GM12878 (cell line): ENCODE data around the gene SGK2. TPM values are rescaled to one million over a fixed set of nuclear protein-coding genes. Genes with fewer than 3 reads are reported as not detected.

ENCODE experiments used
- ATAC-seq: fragments of 200-7000 bp; cut with Tn5 transposase; 3 replicates; pipeline ENCODE4 v1.9.1; 2020; ENCODE audit warnings: mild to moderate bottlenecking, moderate library complexity
- BruUV-seq: library from RNA; stranded (reverse); fragments of 400-500 nt; replicated peaks from 2 replicates; lab custom pipeline; 2021; lab: Mats Ljungman, UMichigan
- CTCF ChIA-PET: fragments of 300-600 bp; sonication (Branson Sonifier 250); formaldehyde crosslinking; extraction: SDS; loops from one replicate; lab custom pipeline; 2021; ENCODE audit warnings: inconsistent platforms; lab: Yijun Ruan, JAX
- POLR2A ChIA-PET: fragments of 350-600 bp; formaldehyde crosslinking; extraction: SDS; loops from one replicate; lab custom pipeline; 2021; ENCODE audit warnings: inconsistent platforms; lab: Charles Lee
- RAD21 ChIA-PET: fragments of 300-600 bp; sonication (Branson Sonifier 250); formaldehyde crosslinking; loops from one replicate; lab custom pipeline; 2023; ENCODE audit warnings: antibody characterized with exemption; ENCODE audit not compliant: unreplicated experiment; lab: Charles Lee
- SMC1A ChIA-PET: fragments of 300-600 bp; sonication (Branson Sonifier 250); formaldehyde crosslinking; loops from one replicate; lab custom pipeline; 2023; ENCODE audit not compliant: unreplicated experiment, uncharacterized antibody; lab: Charles Lee
- DNase-seq: peaks from one replicate; pipeline ENCODE4 v3.0.0-alpha.2; 2011; ENCODE audit warnings: low read depth, low spot score
- FAIRE-seq: peaks from 3 replicates; lab custom pipeline; 2011; peaks lifted over from hg19 to GRCh38; lab: Jason Lieb, UNC
- H2AFZ ChIP-seq: 2 replicates; pipeline ENCODE4 v1.6.0; 2011; ENCODE audit warnings: low read depth, low read length, control low read depth; ENCODE audit not compliant: control insufficient read depth
- H3K27ac ChIP-seq: 2 replicates; pipeline ENCODE4 v1.5.1; 2011; ENCODE audit warnings: control low read depth; ENCODE audit not compliant: control insufficient read depth, insufficient read depth
- H3K27me3 ChIP-seq, 2 experiments: replicated peaks in 1 of 2; 2 replicates each; pipeline versions ENCODE4 v1.6.0 to v1.6.1; 2011; ENCODE audit warnings: low read length in 1 of 2; ENCODE audit not compliant: control insufficient read depth in 2 of 2, insufficient read depth in 2 of 2
- H3K36me3 ChIP-seq, 2 experiments: 2 replicates each; pipeline ENCODE4 v1.5.1; 2011; ENCODE audit warnings: low read length in 1 of 2; ENCODE audit not compliant: control insufficient read depth in 2 of 2, insufficient read depth in 2 of 2
- H3K4me1 ChIP-seq: 2 replicates; pipeline ENCODE4 v1.6.1; 2011; ENCODE audit warnings: mild to moderate bottlenecking, low read length, moderate library complexity, mixed read lengths; ENCODE audit not compliant: control insufficient read depth, insufficient read depth
- H3K4me2 ChIP-seq: 2 replicates; pipeline ENCODE4 v1.6.0; 2011; ENCODE audit warnings: control low read depth; ENCODE audit not compliant: control insufficient read depth, insufficient read depth
- H3K4me3 ChIP-seq: fragments of 200-600 bp; sonication (generic); 2 replicates; pipeline ENCODE4 v1.5.1; 2016
- H3K79me2 ChIP-seq: 2 replicates; pipeline ENCODE4 v1.6.0; 2011; ENCODE audit warnings: low read length; ENCODE audit not compliant: control insufficient read depth, insufficient read depth
- H3K9ac ChIP-seq: 2 replicates; pipeline ENCODE4 v1.8.0; 2011; ENCODE audit warnings: low read length, control low read depth, mixed read lengths; ENCODE audit not compliant: control insufficient read depth, insufficient read depth
- H3K9me3 ChIP-seq: replicated peaks from 3 replicates; pipeline ENCODE4 v1.5.1; 2011; ENCODE audit warnings: mild to moderate bottlenecking, low read length; ENCODE audit not compliant: control insufficient read depth, insufficient read depth
- H4K20me1 ChIP-seq: 2 replicates; pipeline ENCODE4 v1.6.0; 2011; ENCODE audit not compliant: control insufficient read depth, insufficient read depth
- HCFC1 ChIP-seq: fragments of 150-350 bp; IDR thresholded peaks from 2 replicates; pipeline ENCODE4 v1.6.1; 2014; ENCODE audit warnings: low read length
- HDGF ChIP-seq: fragments of 450-650 bp; IDR thresholded peaks from 2 replicates; pipeline ENCODE4 v1.6.1; 2016; ENCODE audit warnings: antibody characterized with exemption
- MTA2 ChIP-seq: fragments of 450-650 bp; IDR thresholded peaks from 2 replicates; pipeline ENCODE4 v1.6.1; 2016; ENCODE audit warnings: low read depth, mild to moderate bottlenecking, moderate library complexity
- NKRF ChIP-seq: fragments of 450-650 bp; conservative IDR thresholded peaks from 2 replicates; pipeline ENCODE4 v1.6.1; 2017; ENCODE audit warnings: mild to moderate bottlenecking, moderate library complexity
- NRF1 ChIP-seq: conservative IDR thresholded peaks from 2 replicates; pipeline ENCODE4 v1.6.1; 2011; ENCODE audit warnings: mild to moderate bottlenecking, low read depth, low read length, improper control_type of control experiment
- PKNOX1 ChIP-seq: fragments of 450-650 bp; IDR thresholded peaks from 2 replicates; pipeline ENCODE4 v1.6.1; 2016; ENCODE audit warnings: mild to moderate bottlenecking
- RUNX3 ChIP-seq: IDR thresholded peaks from 2 replicates; pipeline ENCODE4 v1.6.1; 2012; ENCODE audit warnings: low read length, inconsistent platforms
- TCF3 ChIP-seq: IDR thresholded peaks from 2 replicates; pipeline ENCODE4 v1.6.1; 2012; ENCODE audit warnings: low read depth, mild to moderate bottlenecking, low read length, borderline replicate concordance; ENCODE audit not compliant: insufficient read depth
- ZBTB33 ChIP-seq: fragments of 450-650 bp; IDR thresholded peaks from 2 replicates; pipeline ENCODE4 v1.6.1; 2017; ENCODE audit warnings: mild to moderate bottlenecking
- ZNF592 ChIP-seq: fragments of 450-650 bp; IDR thresholded peaks from 2 replicates; pipeline ENCODE4 v1.6.1; 2017; ENCODE audit warnings: mild to moderate bottlenecking, moderate library complexity
- WGBS: methylation state at CpG from one replicate; pipeline ENCODE4 v1.1.6; 2016; ENCODE audit warnings: low lambda C conversion rate; ENCODE audit not compliant: insufficient replicate concordance, insufficient coverage; ENCODE audit errors: missing lambda C conversion rate; 5-methylcytosine and 5-hydroxymethylcytosine counted together
- in situ Hi-C: fragments of 300-500 bp; cut with MboI; formaldehyde crosslinking; loops from 9 replicates; pipeline ENCODE4 v1.14.3; 2018; ENCODE audit warnings: mixed read lengths
- intact Hi-C: fragments of 100-400 bp; cut with micrococcal nuclease; formaldehyde crosslinking; loops from one replicate; pipeline ENCODE4 v1.14.2; 2022; ENCODE audit not compliant: unreplicated experiment
- polyA plus RNA-seq, 11 experiments: library from polyadenylated mRNA; depleted of rRNA in 4 of 11; unstranded in 6 of 11; stranded (reverse) in 5 of 11; fragments of >200 nt; fragmentation: Nextera tagmentation in 4 of 11; fragmentation: Illumina TruSeq in 1 of 11; extraction: Ambion mirVana in 4 of 11; extraction: Trizol in 1 of 11; gene quantifications; 1 replicate in 1 of 11; 2 replicates in 10 of 11; pipeline versions ENCODE4 v1.2.1 to v1.2.3, GENCODE V29; 2011 to 2016; ENCODE audit warnings: inconsistent platforms in 2 of 11, missing spikeins in 2 of 11, low read depth in 1 of 11
- total RNA-seq, 4 experiments: library from RNA; depleted of rRNA in 3 of 4; stranded (reverse); fragments of >200 nt in 3 of 4; fragmentation: Illumina TruSeq in 1 of 4; extraction: Trizol in 1 of 4; gene quantifications; 2 replicates each; pipeline versions ENCODE4 v1.2.1 to v1.2.3, GENCODE V29; 2013 to 2021

SGK2 gene
- total and polyA plus RNA-seq, 10 of the 15 experiments (the other 5 are each of a cell fraction or from before 2014, with no cell fraction given): 0.04 to 0.96 (median 0.22) TPM; not detected in 3

- peak overlapping the region; percentile 84 for H3K4me3 ChIP-seq
- FAIRE-seq (peak; percentile 27), ATAC-seq (peak; percentile 34), DNase-seq (no peak)
- H3K4me1 ChIP-seq: peaks cover 5% of the 10 kb centered on the region; the same call in 1 of the 2 replicates
- CTCF ChIA-PET: interaction anchor here (1.2 kb wide), 1 partner anchor 141 kb away, joined by 3 read pairs; no protein-coding TSS in a partner anchor
- H2AFZ ChIP-seq: peak overlapping the region; percentile 99
- intact Hi-C loops (no loop called here), in situ Hi-C loops (no loop called here)
- BruUV-seq: TSS peak; percentile 95
- no peaks in the 10 kb centered on the region for H3K27me3 ChIP-seq
- H3K4me2 ChIP-seq: peak overlapping the region; percentile 93
- SMC1A ChIA-PET: interaction anchor here (1.1 to 1.3 kb wide), 2 partner anchors 52 to 490 kb away, joined by 3 to 5 read pairs; no protein-coding TSS in a partner anchor
- 19% methylated on average over 9 of the region's 9 CpGs for WGBS
- H3K79me2 ChIP-seq: no peaks in the 10 kb centered on the region
- no peaks in the 10 kb centered on the region for H3K36me3 ChIP-seq
- peak overlapping the region; percentile 92 for H3K27ac ChIP-seq
- RAD21 ChIA-PET: interaction anchor here (0.9 to 1.2 kb wide), 2 partner anchors 91 to 99 kb away, joined by 3 to 5 read pairs; no protein-coding TSS in a partner anchor
- H4K20me1 ChIP-seq: no peaks in the 10 kb centered on the region
- peak overlapping the region; percentile 85 for H3K9ac ChIP-seq
- H3K9me3 ChIP-seq: no peaks in the 10 kb centered on the region
- POLR2A ChIA-PET: interaction anchor here (0.8 to 1.3 kb wide), 2 partner anchors 132 to 1300 kb away, joined by 3 read pairs; no protein-coding TSS in a partner anchor
- TF ChIP-seq ZNF592: no peak
- no peak for TF ChIP-seq ZBTB33
- no peak for TF ChIP-seq TCF3
- TF ChIP-seq MTA2: no peak
- TF ChIP-seq NKRF: no peak
- TF ChIP-seq NRF1: no peak
- TF ChIP-seq HCFC1: no peak
- TF ChIP-seq RUNX3: no peak
- no peak for TF ChIP-seq HDGF
- TF ChIP-seq PKNOX1: no peak
Observed at GRCh38 chr20:43590036-43590391, 31.2 kb downstream of the SGK2 start.
